OCI-LY3 (cell line): ENCODE measurements around the gene TAMM41.
A peak's percentile ranks its signal among the peaks of the same experiment; 100 is the strongest.

ENCODE experiments used
- H2AFZ ChIP-seq: fragments of 200-600, 300-600 bp; shearing (Covaris generic); 2 replicates; pipeline ENCODE4 v1.6.0; 2014; ENCODE audit warnings: antibody characterized with exemption, low read depth, low read length
- H3K27ac ChIP-seq: fragments of 200-600, 300-600 bp; sonication (generic); 2 replicates; pipeline ENCODE4 v1.5.1; 2014; ENCODE audit warnings: mild to moderate bottlenecking, low read length, moderate library complexity, mixed read lengths
- H3K27me3 ChIP-seq: fragments of 200-600, 300-600 bp; sonication (generic); 2 replicates; pipeline ENCODE4 v1.6.1; 2014; ENCODE audit warnings: low read depth, low read length, mixed read lengths
- H3K36me3 ChIP-seq: fragments of 200-600, 300-600 bp; sonication (generic); replicated peaks from 2 replicates; pipeline ENCODE3; 2014; ENCODE audit warnings: low read depth, low read length, mixed read lengths
- H3K4me1 ChIP-seq: fragments of 300-600, 200-600 bp; sonication (generic); 2 replicates; pipeline ENCODE4 v1.6.1; 2014; ENCODE audit warnings: low read length, mixed read lengths
- H3K4me2 ChIP-seq: fragments of 200-600, 300-600 bp; sonication (generic); 2 replicates; pipeline ENCODE4 v1.6.1; 2014; ENCODE audit warnings: low read length, mixed read lengths
- H3K4me3 ChIP-seq: fragments of 300-600, 200-600 bp; sonication (generic); 2 replicates; pipeline ENCODE4 v1.5.1; 2014; ENCODE audit warnings: antibody characterized with exemption, mild to moderate bottlenecking, low read length, moderate library complexity
- H3K79me2 ChIP-seq: fragments of 300-600, 200-600 bp; shearing (Covaris generic); 2 replicates; pipeline ENCODE4 v1.6.1; 2014; ENCODE audit warnings: mild to moderate bottlenecking, low read length, mixed read lengths
- H3K9ac ChIP-seq: fragments of 300-600, 200-600 bp; shearing (Covaris generic); 2 replicates; pipeline ENCODE4 v1.6.0; 2014; ENCODE audit warnings: mild to moderate bottlenecking, low read length, moderate library complexity
- H3K9me3 ChIP-seq: fragments of 200-600, 300-600 bp; shearing (Covaris generic); 2 replicates; pipeline ENCODE4 v1.6.1; 2014; ENCODE audit warnings: low read length, mixed read lengths; ENCODE audit not compliant: insufficient read depth
- H4K20me1 ChIP-seq: fragments of 200-600, 300-600 bp; sonication (generic); 2 replicates; pipeline ENCODE4 v1.6.1; 2016; ENCODE audit warnings: low read length, mixed read lengths; ENCODE audit not compliant: insufficient read depth
- CTCF ChIP-seq: fragments of 200-600, 300-600 bp; sonication (generic); IDR thresholded peaks from 2 replicates; pipeline ENCODE4 v1.5.1; 2014; ENCODE audit warnings: antibody characterized with exemption, low read length, low read depth
- EZH2phosphoT487 ChIP-seq: fragments of 200-600 bp; shearing (Covaris generic); IDR thresholded peaks from 2 replicates; pipeline ENCODE4 v1.6.1; 2018; ENCODE audit warnings: antibody characterized with exemption, mixed run types, low read depth

Gene TAMM41

GRCh38 chr3:11844891-11845290, 1.8 kb downstream of the TAMM41 start:
- no peak overlapping the region for H3K9ac ChIP-seq
- H3K79me2 ChIP-seq: peaks cover 23% of the 10 kb centered on the region
- H3K4me2 ChIP-seq: peak overlapping the region; percentile 70; the same call in 1 of the 2 replicates
- H3K9me3 ChIP-seq: no peaks in the 10 kb centered on the region; the same call in 1 of the 2 replicates
- no peaks in the 10 kb centered on the region for H4K20me1 ChIP-seq
- H3K4me1 ChIP-seq: peaks cover 16% of the 10 kb centered on the region
- H3K27me3 ChIP-seq: no peaks in the 10 kb centered on the region
- TF ChIP-seq CTCF (no peak), EZH2phosphoT487 (no peak)
- H3K36me3 ChIP-seq: peaks cover 29% of the 10 kb centered on the region
- H3K27ac ChIP-seq: no peak overlapping the region
- no peak overlapping the region for H3K4me3 ChIP-seq
- H2AFZ ChIP-seq: no peak overlapping the region

GRCh38 chr3:11835028-11835639, 11.6 kb downstream of the TAMM41 start:
- H3K9me3 ChIP-seq: no peaks in the 10 kb centered on the region; the same call in 1 of the 2 replicates
- no peak overlapping the region for H3K9ac ChIP-seq
- H3K4me3 ChIP-seq: no peak overlapping the region
- no peak overlapping the region for H3K4me2 ChIP-seq
- H3K36me3 ChIP-seq: peaks cover 39% of the 10 kb centered on the region
- no peaks in the 10 kb centered on the region for H3K79me2 ChIP-seq
- no peak overlapping the region for H2AFZ ChIP-seq
- no peaks in the 10 kb centered on the region for H4K20me1 ChIP-seq
- no peaks in the 10 kb centered on the region for H3K27me3 ChIP-seq
- H3K27ac ChIP-seq: no peak overlapping the region
- no peaks in the 10 kb centered on the region for H3K4me1 ChIP-seq
- TF ChIP-seq EZH2phosphoT487: no peak
- TF ChIP-seq CTCF: peak; percentile 72

- Histone ChIP-seq H3K4me2 (no peak overlapping the region), H3K79me2 (no peaks in the 10 kb centered on the region)
Observed at GRCh38 chr3:11832981-11833905, 13.4 kb downstream of the TAMM41 start.

More at GRCh38 chr3:11832981-11833905, 13.4 kb downstream of the TAMM41 start:
- no peak overlapping the region for H3K4me3 ChIP-seq
- H3K4me1 ChIP-seq: no peaks in the 10 kb centered on the region
- H3K9me3 ChIP-seq: no peaks in the 10 kb centered on the region
- no peak overlapping the region for H3K27ac ChIP-seq
- no peaks in the 10 kb centered on the region for H4K20me1 ChIP-seq
- TF ChIP-seq CTCF: no peak
- no peak overlapping the region for H2AFZ ChIP-seq
- no peak overlapping the region for H3K9ac ChIP-seq
- H3K27me3 ChIP-seq: no peaks in the 10 kb centered on the region
- peaks cover 41% of the 10 kb centered on the region for H3K36me3 ChIP-seq
